Keratinocyte (primary cell): ENCODE results near the gene NANOS3. TPM values are rescaled to one million over a fixed set of nuclear protein-coding genes. Genes with fewer than 3 reads are reported as not detected.
A peak's percentile ranks its signal among the peaks of the same experiment; 100 is the strongest.

Source experiments
- DNase-seq: peaks from one replicate; pipeline ENCODE4 v3.0.0-alpha.2; 2011; ENCODE audit warnings: low read depth, missing footprints, low spot score
- FAIRE-seq: peaks from 2 replicates; lab custom pipeline; 2011; peaks lifted over from hg19 to GRCh38; lab: Jason Lieb, UNC
- H2AFZ ChIP-seq: 2 replicates; pipeline ENCODE4 v1.6.0; 2012; ENCODE audit warnings: low read length, control low read depth, inconsistent platforms; ENCODE audit not compliant: control insufficient read depth
- H3K27ac ChIP-seq: 2 replicates; pipeline ENCODE4 v1.5.1; 2011; ENCODE audit warnings: low read length; ENCODE audit not compliant: control insufficient read depth, insufficient read depth
- H3K27me3 ChIP-seq: 3 replicates; pipeline ENCODE4 v1.6.0; 2011; ENCODE audit warnings: low read length; ENCODE audit not compliant: control insufficient read depth, insufficient read depth; ENCODE audit errors: extremely low read depth
- H3K36me3 ChIP-seq, 2 experiments: 2 replicates in 1 of 2; 3 replicates in 1 of 2; pipeline ENCODE4 v1.5.1; 2011; ENCODE audit warnings: low read length in 2 of 2, mild to moderate bottlenecking in 1 of 2; ENCODE audit not compliant: control insufficient read depth in 2 of 2, insufficient read depth in 2 of 2; ENCODE audit errors: extremely low read depth in 1 of 2
- H3K4me1 ChIP-seq: 3 replicates; pipeline ENCODE4 v1.5.1; 2011; ENCODE audit warnings: low read length; ENCODE audit not compliant: control insufficient read depth, insufficient read depth; ENCODE audit errors: extremely low read depth
- H3K4me2 ChIP-seq: 3 replicates; pipeline ENCODE4 v1.6.0; 2011; ENCODE audit warnings: low read depth, low read length; ENCODE audit not compliant: control insufficient read depth, insufficient read depth; ENCODE audit errors: extremely low read depth
- H3K4me3 ChIP-seq, 3 experiments: fragments of 200-600 bp in 1 of 3; sonication (generic) in 1 of 3; 2 replicates in 2 of 3; 3 replicates in 1 of 3; pipeline ENCODE4 v1.5.1; 2011 to 2016; ENCODE audit warnings: low read length in 3 of 3, mild to moderate bottlenecking in 3 of 3, control low read depth in 2 of 3, inconsistent platforms in 1 of 3, low read depth in 1 of 3, mixed read lengths in 1 of 3, mixed run types in 1 of 3, moderate library complexity in 1 of 3; ENCODE audit not compliant: control insufficient read depth in 2 of 3, insufficient read depth in 2 of 3; ENCODE audit errors: extremely low read depth in 1 of 3
- H3K79me2 ChIP-seq: 2 replicates; pipeline ENCODE4 v1.6.0; 2012; ENCODE audit warnings: low read length; ENCODE audit not compliant: control insufficient read depth, insufficient read depth
- H3K9ac ChIP-seq: 3 replicates; pipeline ENCODE4 v1.6.0; 2011; ENCODE audit warnings: low read length; ENCODE audit not compliant: control insufficient read depth, insufficient read depth; ENCODE audit errors: extremely low read depth
- H3K9me1 ChIP-seq: 3 replicates; pipeline ENCODE4 v1.6.0; 2011; ENCODE audit warnings: low read length; ENCODE audit not compliant: control insufficient read depth, insufficient read depth; ENCODE audit errors: extremely low read depth
- H3K9me3 ChIP-seq: 2 replicates; pipeline ENCODE4 v1.5.1; 2012; ENCODE audit warnings: low read depth, low read length; ENCODE audit not compliant: control insufficient read depth
- H4K20me1 ChIP-seq: 3 replicates; pipeline ENCODE4 v1.6.0; 2011; ENCODE audit warnings: low read length; ENCODE audit not compliant: control insufficient read depth, insufficient read depth; ENCODE audit errors: extremely low read depth
- CTCF ChIP-seq, 3 experiments: IDR thresholded peaks in 1 of 3; conservative IDR thresholded peaks in 1 of 3; optimal IDR thresholded peaks in 1 of 3; 2 replicates in 2 of 3; 3 replicates in 1 of 3; pipeline versions ENCODE3 to v1.5.1; 2011; ENCODE audit warnings: low read length in 3 of 3, mild to moderate bottlenecking in 3 of 3, moderate library complexity in 2 of 3, control low read depth in 1 of 3, inconsistent platforms in 1 of 3; ENCODE audit not compliant: insufficient read depth in 2 of 3; ENCODE audit errors: extremely low read depth in 1 of 3
- EZH2 ChIP-seq: IDR thresholded peaks from one replicate; pipeline ENCODE4 v1.6.1; 2012; ENCODE audit warnings: inconsistent platforms, mild to moderate bottlenecking, low read length, moderate library complexity
- dilution Hi-C: fragments of 300-500 bp; cut with MboI; formaldehyde crosslinking; loops from one replicate; pipeline ENCODE4 v1.7.0; 2020; ENCODE audit warnings: low sequenced_read_pairs; ENCODE audit not compliant: extremely low pct_ligation_motif_present
- polyA plus RNA-seq, 5 experiments: library from polyadenylated mRNA; depleted of rRNA in 3 of 5; stranded (reverse) in 3 of 5; stranded (forward) in 1 of 5; unstranded in 1 of 5; fragments of >200 nt; gene quantifications; 1 replicate in 1 of 5; 2 replicates in 3 of 5; 3 replicates in 1 of 5; pipeline versions ENCODE4 v1.2.1 to v1.2.3, GENCODE V29; 2011 to 2012; ENCODE audit warnings: missing spikeins in 2 of 5, low read depth in 1 of 5, low replicate concordance in 1 of 5

NANOS3 gene
- polyA plus RNA-seq, 1 donor (not counting 4 experiments of a cell fraction or from before 2014, with no cell fraction given), result 0.18 TPM

DNA sequence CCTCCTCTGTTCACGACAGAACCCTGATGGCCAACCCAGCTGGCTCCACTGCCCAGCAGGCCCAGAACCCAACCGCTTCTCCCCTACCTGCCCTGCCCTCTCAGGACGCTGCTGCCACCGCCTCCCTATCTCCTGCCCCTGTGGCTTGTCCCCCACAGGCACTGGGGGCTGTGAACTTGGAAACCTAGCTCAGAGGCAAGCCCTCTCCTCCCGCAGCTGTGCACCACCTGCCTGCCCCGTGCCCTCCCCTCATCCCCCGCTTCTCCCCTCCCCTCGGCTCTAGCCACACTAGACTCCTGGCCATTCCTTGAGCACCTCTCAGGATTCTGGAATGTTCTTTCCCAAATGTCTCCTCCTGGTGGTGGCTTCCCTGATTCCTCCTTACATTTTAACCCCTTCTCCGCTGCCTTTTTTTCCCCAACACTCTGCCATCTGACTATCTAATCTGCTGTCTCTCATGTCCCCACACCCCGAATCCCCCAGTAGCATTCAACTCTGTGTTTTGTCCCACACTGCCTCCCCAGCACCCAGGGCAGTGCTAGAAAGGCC lies 6.7 kb downstream of the NANOS3 start:
- H3K4me1 ChIP-seq, result peaks cover 28% of the 10 kb centered on the region
- H3K9ac ChIP-seq, result no peak overlapping the region
- no peak overlapping the region for H3K27ac ChIP-seq
- FAIRE-seq (no peak), DNase-seq (no peak)
- H3K36me3 ChIP-seq, result no peaks in the 10 kb centered on the region
- no peak overlapping the region for H3K4me3 ChIP-seq
- no peaks in the 10 kb centered on the region for H3K79me2 ChIP-seq
- H3K9me3 ChIP-seq, result no peaks in the 10 kb centered on the region
- no peaks in the 10 kb centered on the region for H4K20me1 ChIP-seq
- dilution Hi-C loops, result no loop called here
- no peak overlapping the region for H2AFZ ChIP-seq
- no peak overlapping the region for H3K4me2 ChIP-seq
- TF ChIP-seq EZH2, result no peak
- TF ChIP-seq CTCF (optimal IDR thresholded peaks at IDR 0.05 in 1 of 3, IDR thresholded peaks at IDR 0.05 in 1 of 3, conservative IDR thresholded peaks at IDR 0.05 in 1 of 3; ENCODE audit: extremely low read depth in 1 of 3, insufficient read depth in 2 of 3, low read length in 3 of 3), result peak; percentile 11 to 22 (median 20)
- H3K9me1 ChIP-seq, result peaks cover 2% of the 10 kb centered on the region
- H3K27me3 ChIP-seq, result peaks cover 8% of the 10 kb centered on the region

DNA sequence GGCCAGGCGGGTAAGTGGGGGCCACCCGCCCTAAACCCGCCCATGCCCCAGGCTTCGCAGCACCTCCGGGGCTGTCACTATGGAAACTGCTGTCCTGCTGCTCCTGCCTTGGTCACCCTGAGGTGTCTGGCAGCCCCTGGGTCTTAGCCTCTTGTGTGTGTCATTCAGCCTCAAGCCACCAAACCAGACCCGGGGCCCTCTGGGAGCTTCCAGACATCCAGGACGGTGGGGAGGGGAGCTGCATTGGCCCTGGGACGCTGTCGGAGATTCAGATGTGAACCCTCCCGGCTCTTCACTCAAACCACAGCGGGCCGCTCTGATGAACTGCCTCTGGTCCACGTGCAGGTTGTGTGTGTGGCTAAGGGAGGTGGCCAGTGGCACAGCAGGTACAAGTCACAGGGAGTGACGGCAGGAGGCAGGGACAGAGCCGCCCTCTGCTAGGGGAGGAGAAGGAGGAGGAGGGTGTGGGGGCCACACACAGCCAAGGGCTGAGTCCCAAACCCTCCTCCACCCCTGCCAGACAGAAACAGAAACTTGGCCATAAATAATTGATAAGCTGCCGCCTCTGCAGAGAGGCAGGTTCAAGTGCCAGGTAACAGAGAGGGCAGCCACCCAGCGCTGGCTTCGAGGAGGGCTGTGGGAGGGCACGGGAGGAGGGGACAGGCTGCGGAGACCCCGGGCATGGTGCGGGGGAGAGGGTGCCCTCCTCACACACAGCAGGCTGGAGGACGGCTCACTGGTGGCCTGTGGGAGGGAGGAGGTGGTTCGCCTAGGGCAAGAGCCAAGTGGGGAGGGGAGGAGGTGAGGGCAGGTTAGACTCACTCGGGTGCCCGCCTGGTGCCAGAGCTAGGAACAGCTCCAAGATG lies 8.0 kb downstream of the NANOS3 start:
- Histone ChIP-seq H3K4me3 (no peak overlapping the region), H2AFZ (no peak overlapping the region), H3K27me3 (peaks cover 8% of the 10 kb centered on the region), H3K4me1 (peaks cover 28% of the 10 kb centered on the region), H3K9me3 (no peaks in the 10 kb centered on the region), H4K20me1 (no peaks in the 10 kb centered on the region), H3K9ac (no peak overlapping the region), H3K27ac (no peak overlapping the region), H3K79me2 (no peaks in the 10 kb centered on the region), H3K9me1 (peaks cover 2% of the 10 kb centered on the region), H3K36me3 (no peaks in the 10 kb centered on the region), H3K4me2 (no peak overlapping the region)
- FAIRE-seq (no peak), DNase-seq (no peak)
- TF ChIP-seq CTCF (optimal IDR thresholded peaks at IDR 0.05 in 1 of 3, IDR thresholded peaks at IDR 0.05 in 1 of 3, conservative IDR thresholded peaks at IDR 0.05 in 1 of 3; ENCODE audit: extremely low read depth in 1 of 3, insufficient read depth in 2 of 3, low read length in 3 of 3), result no peak
- no peak for TF ChIP-seq EZH2
- dilution Hi-C loops, result no loop called here
